ENCODE results near the gene FAM193B. TPM values are rescaled to one million over a fixed set of nuclear protein-coding genes. Genes with fewer than 3 reads are reported as not detected.

Gene FAM193B
- total and polyA plus RNA-seq, 8 donors = 30.1 to 519 (median 45.0) TPM

DNA sequence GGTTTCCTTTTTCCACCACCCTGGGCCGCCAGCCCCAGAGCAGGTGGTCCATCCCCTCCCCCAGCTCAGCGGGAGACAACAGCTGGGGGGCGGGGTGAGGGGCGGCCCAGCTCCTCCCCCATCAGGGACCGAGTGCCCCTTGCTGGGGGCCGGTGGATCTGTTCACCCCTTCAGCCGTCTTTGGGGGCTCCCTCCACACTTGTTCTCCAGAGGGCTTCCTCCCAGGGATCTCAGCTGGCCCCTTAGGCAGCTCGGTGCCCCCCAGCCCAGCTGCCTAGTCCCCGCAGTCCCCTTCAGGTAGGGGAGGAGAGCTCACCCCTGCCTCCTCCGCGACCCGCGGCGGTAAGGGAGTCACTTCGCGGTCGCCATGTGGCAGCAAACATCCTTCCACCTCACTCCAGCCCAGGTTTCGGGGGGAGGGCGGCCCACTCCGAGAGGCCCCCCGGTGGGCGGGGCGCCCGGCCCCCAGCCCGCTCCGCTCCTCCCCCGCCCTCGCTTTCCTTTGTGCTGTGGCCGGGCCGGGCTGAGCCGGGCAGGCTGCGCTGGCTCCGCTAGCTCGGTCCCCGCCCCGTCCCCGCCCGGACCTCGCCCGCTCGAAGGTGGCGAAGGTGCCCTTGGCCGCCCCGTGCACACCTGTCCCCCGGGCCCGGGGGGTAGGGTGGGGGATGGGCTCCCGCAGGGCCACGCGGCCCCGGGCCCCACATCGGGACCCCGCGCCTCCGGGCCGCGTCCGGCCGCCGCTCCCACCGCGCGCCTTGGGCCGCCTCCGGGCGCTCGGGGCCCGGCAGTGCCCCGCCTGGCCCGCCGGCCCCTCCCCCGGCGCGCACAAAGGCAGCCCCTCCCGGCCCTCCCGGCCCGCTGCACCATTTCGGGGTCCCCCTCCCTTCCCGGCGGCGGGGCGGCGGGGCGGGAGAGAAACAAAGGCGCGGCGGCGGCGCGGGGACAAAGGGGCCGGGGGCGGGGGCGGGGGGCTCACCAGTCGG, 81.6 kb downstream of the FAM193B start:
- H3K4me1 ChIP-seq = peaks cover 0 to 6% (median 3%) of the 10 kb centered on the region in 3 donors
- no peaks in the 10 kb centered on the region for H3K27me3 ChIP-seq
- WGBS, 2 donors = 3% methylated on average over 43 to 93 of the region's 93 CpGs
- no peaks in the 10 kb centered on the region for H3K9me3 ChIP-seq
- intact Hi-C loops (cut with DNase I) = no loop called here
- ATAC-seq (peak; percentile 32 to 60 (median 46)), FAIRE-seq (no peak), DNase-seq (peak in 2 of 6 donors; percentile 66 to 81)
- no peaks in the 10 kb centered on the region for H3K36me3 ChIP-seq
- peak overlapping the region in 1 of 4 donors; percentile 39 for H3K27ac ChIP-seq
- H3K4me3 ChIP-seq = peak overlapping the region; percentile 49 to 65 (median 60)
- TF ChIP-seq, protein P1, sequence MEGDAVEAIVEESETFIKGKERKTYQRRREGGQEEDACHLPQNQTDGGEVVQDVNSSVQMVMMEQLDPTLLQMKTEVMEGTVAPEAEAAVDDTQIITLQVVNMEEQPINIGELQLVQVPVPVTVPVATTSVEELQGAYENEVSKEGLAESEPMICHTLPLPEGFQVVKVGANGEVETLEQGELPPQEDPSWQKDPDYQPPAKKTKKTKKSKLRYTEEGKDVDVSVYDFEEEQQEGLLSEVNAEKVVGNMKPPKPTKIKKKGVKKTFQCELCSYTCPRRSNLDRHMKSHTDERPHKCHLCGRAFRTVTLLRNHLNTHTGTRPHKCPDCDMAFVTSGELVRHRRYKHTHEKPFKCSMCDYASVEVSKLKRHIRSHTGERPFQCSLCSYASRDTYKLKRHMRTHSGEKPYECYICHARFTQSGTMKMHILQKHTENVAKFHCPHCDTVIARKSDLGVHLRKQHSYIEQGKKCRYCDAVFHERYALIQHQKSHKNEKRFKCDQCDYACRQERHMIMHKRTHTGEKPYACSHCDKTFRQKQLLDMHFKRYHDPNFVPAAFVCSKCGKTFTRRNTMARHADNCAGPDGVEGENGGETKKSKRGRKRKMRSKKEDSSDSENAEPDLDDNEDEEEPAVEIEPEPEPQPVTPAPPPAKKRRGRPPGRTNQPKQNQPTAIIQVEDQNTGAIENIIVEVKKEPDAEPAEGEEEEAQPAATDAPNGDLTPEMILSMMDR (IDR thresholded peaks at IDR 0.05) = no peak

DNA sequence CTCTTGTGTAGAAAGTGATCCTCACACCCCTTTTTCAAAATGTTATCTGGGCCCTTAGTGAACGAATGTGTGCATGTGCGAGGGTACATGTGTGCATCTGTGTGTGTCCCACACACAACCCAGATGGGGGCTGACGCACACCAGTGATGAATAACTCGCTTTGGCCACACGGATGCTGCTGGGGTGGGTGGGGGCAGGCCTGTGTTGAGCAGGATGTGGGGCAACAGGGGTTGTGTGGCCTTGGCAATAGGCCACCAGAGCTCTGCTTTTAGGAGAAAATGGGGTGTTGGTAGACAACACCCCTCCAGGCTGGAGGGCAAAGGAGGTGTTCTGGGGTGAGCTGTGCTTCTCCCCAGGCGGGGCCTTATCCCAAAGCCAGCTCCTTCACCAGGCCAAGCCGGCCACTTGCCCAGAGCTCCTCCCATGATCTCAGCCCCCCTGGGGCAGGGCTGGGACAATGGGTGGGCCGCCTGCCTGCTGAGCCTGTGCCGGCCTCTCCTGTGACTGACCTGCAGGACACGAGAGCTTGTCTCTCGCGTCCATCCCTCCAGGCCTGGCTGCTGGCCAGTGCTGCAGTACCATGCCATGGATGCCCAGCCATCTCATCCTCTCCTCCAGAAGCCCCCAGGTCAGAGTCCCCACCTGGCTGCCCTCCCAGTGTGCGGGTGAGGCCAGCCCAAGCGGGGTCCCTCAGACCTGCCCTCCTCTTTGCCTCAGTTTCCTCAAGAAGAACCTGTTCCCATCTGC, 82.6 kb downstream of the FAM193B start:
- ATAC-seq (no peak), FAIRE-seq (no peak), DNase-seq (peak in 2 of 6 donors; percentile 55 to 79)
- TF ChIP-seq, protein P1 (IDR thresholded peaks at IDR 0.05) = no peak
- WGBS, 2 donors = 77 to 92% methylated on average over 14 of the region's 14 CpGs
- intact Hi-C loops (cut with DNase I) = no loop called here
- Histone ChIP-seq H3K9me3 (no peaks in the 10 kb centered on the region), H3K4me3 (peak overlapping the region in 2 of 4 donors; percentile 64 to 65), H3K27me3 (no peaks in the 10 kb centered on the region), H3K27ac (no peak overlapping the region), H3K4me1 (peaks cover 0 to 6% (median 3%) of the 10 kb centered on the region in 3 donors), H3K36me3 (no peaks in the 10 kb centered on the region)

DNA sequence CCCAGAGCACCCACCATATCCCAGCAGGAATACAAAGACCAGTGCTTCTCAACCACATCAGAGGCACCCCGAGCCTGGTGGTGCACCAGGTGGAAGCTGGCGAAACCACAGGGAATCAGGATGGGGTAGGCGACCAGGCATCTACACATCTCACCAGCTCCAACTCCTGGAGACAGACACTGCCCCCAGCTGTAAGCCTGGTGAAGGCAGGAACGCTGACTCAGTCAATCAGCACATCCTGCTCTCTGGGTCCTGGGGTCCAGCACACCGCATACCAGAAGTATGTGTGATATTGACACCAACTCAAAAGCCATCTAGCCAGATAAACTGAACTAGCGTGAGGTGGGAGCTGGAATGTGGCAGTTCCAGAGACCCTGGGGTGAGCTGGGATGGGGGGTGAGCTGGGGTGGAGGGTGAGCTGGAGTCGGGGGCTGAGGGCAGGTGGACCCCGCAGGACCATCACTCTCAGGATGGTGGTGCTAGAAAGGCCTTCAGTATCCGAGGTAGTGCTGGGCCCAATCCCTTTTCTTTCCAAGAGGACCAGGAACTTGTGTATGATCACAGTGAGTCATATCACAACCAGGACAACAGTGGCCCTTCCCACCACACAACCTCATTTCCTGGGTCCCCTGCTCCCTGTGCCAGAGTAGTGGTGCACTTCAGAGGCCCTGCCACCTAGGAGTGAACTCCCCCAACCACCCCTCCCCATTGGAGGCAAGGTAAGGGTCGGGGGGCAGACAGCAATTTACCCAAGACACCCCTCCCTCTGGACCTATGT, 83.4 kb downstream of the FAM193B start:
- no peaks in the 10 kb centered on the region for H3K27me3 ChIP-seq
- peaks cover 0 to 6% (median 3%) of the 10 kb centered on the region in 3 donors for H3K4me1 ChIP-seq
- H3K36me3 ChIP-seq = no peaks in the 10 kb centered on the region
- intact Hi-C loops (cut with DNase I) = no loop called here
- ATAC-seq (no peak), FAIRE-seq (no peak), DNase-seq (peak in 1 of 6 donors; percentile 44)
- WGBS, 2 donors = 84 to 92% methylated on average over 10 of the region's 10 CpGs
- H3K27ac ChIP-seq = no peak overlapping the region
- TF ChIP-seq, protein P1 (IDR thresholded peaks at IDR 0.05) = no peak
- no peaks in the 10 kb centered on the region for H3K9me3 ChIP-seq
- H3K4me3 ChIP-seq = no peak overlapping the region

Other genes with a start within 250 kb of the FAM193B start
- gene MXD3, start 242.7 kb downstream of the FAM193B start, total RNA-seq = 1 to 10 TPM; 3.0 to 7.1 (median 5.4) TPM
- 10 to 100 TPM; 34.2 to 55.0 TPM for gene MXD3, start 242.7 kb downstream of the FAM193B start, polyA plus RNA-seq
- gene LMAN2, start 202.9 kb downstream of the FAM193B start, total RNA-seq = 100 to 1,000 TPM in 2 of 6 donors, 10 to 100 TPM in 4; 71.1 to 128 (median 92.6) TPM
- gene LMAN2, start 202.9 kb downstream of the FAM193B start, polyA plus RNA-seq = 100 to 1,000 TPM in 1 of 2 donors, 10 to 100 TPM in 1; 80.7 to 110 TPM
- gene RGS14, start 196.6 kb downstream of the FAM193B start, total RNA-seq = 10 to 100 TPM in 4 of 6 donors, 1 to 10 TPM in 2; 7.0 to 15.7 (median 11.3) TPM
- 10 to 100 TPM; 24.7 to 30.9 TPM for gene RGS14, start 196.6 kb downstream of the FAM193B start, polyA plus RNA-seq
- not detected for gene SLC34A1, start 170.1 kb downstream of the FAM193B start, total RNA-seq
- gene SLC34A1, start 170.1 kb downstream of the FAM193B start, polyA plus RNA-seq = not detected
- gene PFN3, start 153.9 kb downstream of the FAM193B start, total RNA-seq = not detected
- not detected for gene PFN3, start 153.9 kb downstream of the FAM193B start, polyA plus RNA-seq
- 1 to 10 TPM in 5 of 6 donors, under 1 TPM in 1; 0.83 to 2.6 (median 1.8) TPM for gene F12, start 145.0 kb downstream of the FAM193B start, total RNA-seq
- 1 to 10 TPM; 1.1 to 2.2 TPM for gene F12, start 145.0 kb downstream of the FAM193B start, polyA plus RNA-seq
- gene GRK6, start 127.9 kb downstream of the FAM193B start, total RNA-seq = 10 to 100 TPM; 10.6 to 14.5 (median 12.3) TPM
- 1 to 10 TPM; 7.2 to 7.6 TPM for gene GRK6, start 127.9 kb downstream of the FAM193B start, polyA plus RNA-seq
- gene PRR7, start 107.7 kb downstream of the FAM193B start, total RNA-seq = 1 to 10 TPM; 1.7 to 3.5 (median 2.5) TPM
- 1 to 10 TPM; 2.8 to 3.2 TPM for gene PRR7, start 107.7 kb downstream of the FAM193B start, polyA plus RNA-seq
- 10 to 100 TPM; 10.2 to 38.2 (median 15.7) TPM for gene DBN1, start 80.9 kb downstream of the FAM193B start, total RNA-seq
- gene DBN1, start 80.9 kb downstream of the FAM193B start, polyA plus RNA-seq = 10 to 100 TPM; 17.1 to 29.2 TPM
- 10 to 100 TPM in 2 of 6 donors, 1 to 10 TPM in 4; 3.9 to 39.9 (median 8.7) TPM for gene PDLIM7, start 57.0 kb downstream of the FAM193B start, total RNA-seq
- gene PDLIM7, start 57.0 kb downstream of the FAM193B start, polyA plus RNA-seq = 10 to 100 TPM; 23.2 to 38.0 TPM
- gene DOK3, start 44.7 kb downstream of the FAM193B start, total RNA-seq = 10 to 100 TPM in 1 of 6 donors, 1 to 10 TPM in 4, under 1 TPM in 1; 0.98 to 11.4 (median 4.3) TPM
- gene DOK3, start 44.7 kb downstream of the FAM193B start, polyA plus RNA-seq = 1 to 10 TPM; 3.9 to 6.5 TPM
- gene DDX41, start 37.6 kb downstream of the FAM193B start, total RNA-seq = 10 to 100 TPM; 24.3 to 47.4 (median 39.4) TPM
- gene DDX41, start 37.6 kb downstream of the FAM193B start, polyA plus RNA-seq = 10 to 100 TPM; 68.3 to 88.1 TPM
- 100 to 1,000 TPM in 5 of 6 donors, 10 to 100 TPM in 1; 99.1 to 167 (median 124) TPM for gene TMED9, start 37.6 kb upstream of the FAM193B start, total RNA-seq
- 100 to 1,000 TPM; 105 to 113 TPM for gene TMED9, start 37.6 kb upstream of the FAM193B start, polyA plus RNA-seq
- gene B4GALT7, start 45.6 kb upstream of the FAM193B start, total RNA-seq = 10 to 100 TPM; 12.6 to 20.3 (median 15.8) TPM
- 10 to 100 TPM; 44.6 to 51.0 TPM for gene B4GALT7, start 45.6 kb upstream of the FAM193B start, polyA plus RNA-seq
- gene FAM153A, start 228.3 kb upstream of the FAM193B start, total RNA-seq = 1 to 10 TPM; 1.4 to 7.5 (median 4.4) TPM
- gene FAM153A, start 228.3 kb upstream of the FAM193B start, polyA plus RNA-seq = 1 to 10 TPM; 2.9 to 4.4 TPM